Measurements from ENCODE around the gene SMPX. TPM values are rescaled to one million over a fixed set of nuclear protein-coding genes. Genes with fewer than 3 reads are reported as not detected.

The SMPX gene
- polyA plus RNA-seq, 1 donor (not counting 4 experiments of a cell fraction or from before 2014, with no cell fraction given): not detected

DNA sequence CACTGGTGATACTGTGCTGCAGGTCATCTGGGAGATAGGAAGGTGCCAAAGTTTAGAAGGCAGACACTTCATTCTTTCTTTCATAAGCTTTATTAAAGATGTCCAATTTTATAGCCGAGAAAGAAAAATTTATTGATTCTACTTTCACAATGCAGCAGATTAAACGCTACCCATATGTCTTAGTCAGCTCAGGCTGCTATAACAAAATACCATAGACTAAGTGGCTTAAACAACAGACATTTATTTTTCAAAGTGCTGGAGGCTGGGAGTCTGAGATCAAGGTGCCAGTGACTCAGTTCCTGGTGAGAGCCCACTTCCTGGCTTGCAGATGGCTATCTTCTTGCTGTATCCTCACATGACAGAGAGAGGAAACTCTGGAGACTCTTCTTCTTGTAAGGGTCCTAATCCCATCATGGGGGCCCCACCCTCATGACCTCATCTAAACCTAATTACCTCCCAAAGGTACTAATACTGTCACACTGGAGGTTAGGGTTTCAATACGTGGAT lies 66.4 kb downstream of the SMPX start:
- no peak overlapping the region for H2AFZ ChIP-seq (ENCODE audit: control insufficient read depth, low read length)
- H3K79me2 ChIP-seq (ENCODE audit: control insufficient read depth, insufficient read depth, low read length): no peaks in the 10 kb centered on the region
- no peaks in the 10 kb centered on the region for H3K36me3 ChIP-seq (ENCODE audit: control insufficient read depth in 2 of 2, extremely low read depth in 1 of 2, insufficient read depth in 2 of 2, low read length in 2 of 2)
- no peak overlapping the region for H3K4me3 ChIP-seq (ENCODE audit: control insufficient read depth in 2 of 3, extremely low read depth in 1 of 3, insufficient read depth in 2 of 3, low read depth in 1 of 3, low read length in 3 of 3)
- no peak overlapping the region for H3K4me2 ChIP-seq (ENCODE audit: control insufficient read depth, extremely low read depth, insufficient read depth, low read depth, low read length)
- H3K27me3 ChIP-seq (ENCODE audit: control insufficient read depth, extremely low read depth, insufficient read depth, low read length): no peaks in the 10 kb centered on the region
- no peak for TF ChIP-seq CTCF (optimal IDR thresholded peaks at IDR 0.05 in 1 of 3, IDR thresholded peaks at IDR 0.05 in 1 of 3, conservative IDR thresholded peaks at IDR 0.05 in 1 of 3; ENCODE audit: extremely low read depth in 1 of 3, insufficient read depth in 2 of 3, low read length in 3 of 3)
- no peak for TF ChIP-seq EZH2 (IDR thresholded peaks at IDR 0.05; ENCODE audit: low read length)
- no peaks in the 10 kb centered on the region for H3K9me1 ChIP-seq (ENCODE audit: control insufficient read depth, extremely low read depth, insufficient read depth, low read length)
- dilution Hi-C loops (cut with MboI; ENCODE audit: extremely low pct_ligation_motif_present, low sequenced_read_pairs): no loop called here
- no peak for FAIRE-seq
- H4K20me1 ChIP-seq (ENCODE audit: control insufficient read depth, extremely low read depth, insufficient read depth, low read length): no peaks in the 10 kb centered on the region
- no peaks in the 10 kb centered on the region for H3K9me3 ChIP-seq (ENCODE audit: control insufficient read depth, low read depth, low read length)
- H3K27ac ChIP-seq (ENCODE audit: control insufficient read depth, insufficient read depth, low read length): no peak overlapping the region
- no peaks in the 10 kb centered on the region for H3K4me1 ChIP-seq (ENCODE audit: control insufficient read depth, extremely low read depth, insufficient read depth, low read length)
- DNase-seq (ENCODE audit: low read depth, low spot score): no peak
- H3K9ac ChIP-seq (ENCODE audit: control insufficient read depth, extremely low read depth, insufficient read depth, low read length): no peak overlapping the region

DNA sequence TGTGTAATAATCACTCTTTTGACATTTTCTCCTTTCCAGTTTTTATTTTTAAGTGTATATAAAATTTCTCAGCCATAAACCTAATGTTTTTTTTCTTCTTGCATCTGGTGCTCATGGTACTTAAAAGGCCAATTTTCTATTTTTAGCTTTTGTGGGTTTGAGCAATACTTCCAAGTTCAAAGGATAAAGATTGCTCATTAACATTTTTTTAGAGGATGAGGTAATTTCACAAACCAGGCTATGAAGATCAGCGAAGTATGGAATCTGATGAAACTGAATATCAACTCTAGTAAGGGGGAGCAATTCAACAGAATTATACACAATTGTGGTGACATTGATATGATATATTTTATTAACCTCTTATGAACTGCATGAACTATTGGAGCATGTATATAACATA lies 74.0 kb downstream of the SMPX start:
- no peaks in the 10 kb centered on the region for H3K9me1 ChIP-seq (ENCODE audit: control insufficient read depth, extremely low read depth, insufficient read depth, low read length)
- no peaks in the 10 kb centered on the region for H3K27me3 ChIP-seq (ENCODE audit: control insufficient read depth, extremely low read depth, insufficient read depth, low read length)
- no peak overlapping the region for H3K4me3 ChIP-seq (ENCODE audit: control insufficient read depth in 2 of 3, extremely low read depth in 1 of 3, insufficient read depth in 2 of 3, low read depth in 1 of 3, low read length in 3 of 3)
- H3K79me2 ChIP-seq (ENCODE audit: control insufficient read depth, insufficient read depth, low read length): no peaks in the 10 kb centered on the region
- no peaks in the 10 kb centered on the region for H3K36me3 ChIP-seq (ENCODE audit: control insufficient read depth in 2 of 2, extremely low read depth in 1 of 2, insufficient read depth in 2 of 2, low read length in 2 of 2)
- H3K9me3 ChIP-seq (ENCODE audit: control insufficient read depth, low read depth, low read length): no peaks in the 10 kb centered on the region
- H3K4me2 ChIP-seq (ENCODE audit: control insufficient read depth, extremely low read depth, insufficient read depth, low read depth, low read length): no peak overlapping the region
- FAIRE-seq (no peak), DNase-seq (ENCODE audit: low read depth, low spot score) (no peak)
- H3K27ac ChIP-seq (ENCODE audit: control insufficient read depth, insufficient read depth, low read length): no peak overlapping the region
- TF ChIP-seq CTCF (optimal IDR thresholded peaks at IDR 0.05 in 1 of 3, IDR thresholded peaks at IDR 0.05 in 1 of 3, conservative IDR thresholded peaks at IDR 0.05 in 1 of 3; ENCODE audit: extremely low read depth in 1 of 3, insufficient read depth in 2 of 3, low read length in 3 of 3): no peak
- TF ChIP-seq EZH2 (IDR thresholded peaks at IDR 0.05; ENCODE audit: low read length): no peak
- dilution Hi-C loops (cut with MboI; ENCODE audit: extremely low pct_ligation_motif_present, low sequenced_read_pairs): no loop called here
- H3K9ac ChIP-seq (ENCODE audit: control insufficient read depth, extremely low read depth, insufficient read depth, low read length): no peak overlapping the region
- no peak overlapping the region for H2AFZ ChIP-seq (ENCODE audit: control insufficient read depth, low read length)
- no peaks in the 10 kb centered on the region for H3K4me1 ChIP-seq (ENCODE audit: control insufficient read depth, extremely low read depth, insufficient read depth, low read length)
- no peaks in the 10 kb centered on the region for H4K20me1 ChIP-seq (ENCODE audit: control insufficient read depth, extremely low read depth, insufficient read depth, low read length)
